ENCODE measurements around the gene MAD2L1.
"Not testable (repeated sequence)": the region's sequence is repeated elsewhere in the genome, so short reads cannot be mapped to it uniquely, and the experiment has no call there.

The MAD2L1 gene

GRCh38 chr4:120071192-120071795, 4.6 kb upstream of the MAD2L1 start:
- no peaks in the 10 kb centered on the region for H3K27me3 Mint-ChIP-seq
- no peak overlapping the region for H3K4me3 Mint-ChIP-seq
- H3K4me1 Mint-ChIP-seq = peaks cover 38% of the 10 kb centered on the region
- no peak overlapping the region for H3K27ac Mint-ChIP-seq
- H3K9me3 Mint-ChIP-seq = no peaks in the 10 kb centered on the region
- H3K36me3 Mint-ChIP-seq = no peaks in the 10 kb centered on the region

GRCh38 chr4:120070196-120070595, 3.5 kb upstream of the MAD2L1 start:
- H3K36me3 Mint-ChIP-seq = no peaks in the 10 kb centered on the region
- H3K4me3 Mint-ChIP-seq = no peak overlapping the region
- no peaks in the 10 kb centered on the region for H3K9me3 Mint-ChIP-seq
- peaks cover 46% of the 10 kb centered on the region for H3K4me1 Mint-ChIP-seq
- no peaks in the 10 kb centered on the region for H3K27me3 Mint-ChIP-seq
- H3K27ac Mint-ChIP-seq = no peak overlapping the region

GRCh38 chr4:120065974-120066516, 603 bp downstream of the MAD2L1 start:
- Mint-ChIP-seq H3K9me3 (no peaks in the 10 kb centered on the region), H3K36me3 (no peaks in the 10 kb centered on the region), H3K27me3 (no peaks in the 10 kb centered on the region), H3K4me1 (peaks cover 79% of the 10 kb centered on the region), H3K4me3 (peak overlapping the region; percentile 97), H3K27ac (peak overlapping the region; percentile 97)

- H3K9me3 Mint-ChIP-seq = no peaks in the 10 kb centered on the region
- H3K4me3 Mint-ChIP-seq = peak overlapping the region; percentile 97
- H3K4me1 Mint-ChIP-seq = peaks cover 77% of the 10 kb centered on the region
- peaks cover 4% of the 10 kb centered on the region for H3K36me3 Mint-ChIP-seq
- no peaks in the 10 kb centered on the region for H3K27me3 Mint-ChIP-seq
- H3K27ac Mint-ChIP-seq = peak overlapping the region; percentile 79
Observed at GRCh38 chr4:120064887-120065286, 1.8 kb downstream of the MAD2L1 start.

- not testable (repeated sequence) for H3K4me3 Mint-ChIP-seq, H3K27me3 Mint-ChIP-seq, H3K9me3 Mint-ChIP-seq, H3K36me3 Mint-ChIP-seq
- H3K27ac Mint-ChIP-seq = peak overlapping the region; percentile 30
- peaks cover 74% of the 10 kb centered on the region for H3K4me1 Mint-ChIP-seq
Observed at GRCh38 chr4:120063711-120064110, 2.9 kb downstream of the MAD2L1 start.

- Mint-ChIP-seq H3K9me3 (no peaks in the 10 kb centered on the region), H3K27ac (peak overlapping the region; percentile 57), H3K36me3 (peaks cover 7% of the 10 kb centered on the region), H3K4me1 (peaks cover 64% of the 10 kb centered on the region), H3K27me3 (no peaks in the 10 kb centered on the region), H3K4me3 (no peak overlapping the region)
Observed at GRCh38 chr4:120062663-120063195, 3.9 kb downstream of the MAD2L1 start.

- Mint-ChIP-seq H3K4me3 (no peak overlapping the region), H3K27ac (no peak overlapping the region), H3K9me3 (no peaks in the 10 kb centered on the region), H3K27me3 (no peaks in the 10 kb centered on the region), H3K36me3 (peaks cover 7% of the 10 kb centered on the region), H3K4me1 (peaks cover 36% of the 10 kb centered on the region)
Observed at GRCh38 chr4:120059036-120059435, 7.6 kb downstream of the MAD2L1 start.

GRCh38 chr4:120057416-120057815, 9.2 kb downstream of the MAD2L1 start:
- Mint-ChIP-seq H3K36me3 (peaks cover 7% of the 10 kb centered on the region), H3K4me3 (no peak overlapping the region), H3K27ac (no peak overlapping the region), H3K9me3 (no peaks in the 10 kb centered on the region), H3K4me1 (peaks cover 19% of the 10 kb centered on the region), H3K27me3 (no peaks in the 10 kb centered on the region)

GRCh38 chr4:120056246-120056645, 10.4 kb downstream of the MAD2L1 start:
- H3K4me1 Mint-ChIP-seq = peaks cover 12% of the 10 kb centered on the region
- H3K9me3 Mint-ChIP-seq = no peaks in the 10 kb centered on the region
- peaks cover 7% of the 10 kb centered on the region for H3K36me3 Mint-ChIP-seq
- H3K27ac Mint-ChIP-seq = no peak overlapping the region
- no peaks in the 10 kb centered on the region for H3K27me3 Mint-ChIP-seq
- no peak overlapping the region for H3K4me3 Mint-ChIP-seq

GRCh38 chr4:120055795-120056194, 10.9 kb downstream of the MAD2L1 start:
- peaks cover 7% of the 10 kb centered on the region for H3K36me3 Mint-ChIP-seq
- peaks cover 12% of the 10 kb centered on the region for H3K4me1 Mint-ChIP-seq

GRCh38 chr4:120055162-120055561, 11.5 kb downstream of the MAD2L1 start:
- Mint-ChIP-seq H3K36me3 (peaks cover 5% of the 10 kb centered on the region), H3K4me1 (peaks cover 10% of the 10 kb centered on the region), H3K4me3 (no peak overlapping the region), H3K9me3 (no peaks in the 10 kb centered on the region), H3K27me3 (no peaks in the 10 kb centered on the region), H3K27ac (no peak overlapping the region)

More at GRCh38 chr4:120055795-120056194, 10.9 kb downstream of the MAD2L1 start:
- Mint-ChIP-seq H3K9me3 (no peaks in the 10 kb centered on the region), H3K27me3 (no peaks in the 10 kb centered on the region), H3K4me3 (no peak overlapping the region), H3K27ac (no peak overlapping the region)

GRCh38 chr4:120053911-120054310, 12.7 kb downstream of the MAD2L1 start:
- no peaks in the 10 kb centered on the region for H3K36me3 Mint-ChIP-seq
- peaks cover 3% of the 10 kb centered on the region for H3K4me1 Mint-ChIP-seq
- no peaks in the 10 kb centered on the region for H3K27me3 Mint-ChIP-seq
- no peak overlapping the region for H3K4me3 Mint-ChIP-seq
- no peaks in the 10 kb centered on the region for H3K9me3 Mint-ChIP-seq
- no peak overlapping the region for H3K27ac Mint-ChIP-seq

- Mint-ChIP-seq H3K36me3 (no peaks in the 10 kb centered on the region), H3K27ac (no peak overlapping the region), H3K27me3 (no peaks in the 10 kb centered on the region), H3K4me3 (no peak overlapping the region), H3K9me3 (no peaks in the 10 kb centered on the region), H3K4me1 (peaks cover 3% of the 10 kb centered on the region)
Observed at GRCh38 chr4:120052856-120053255, 13.8 kb downstream of the MAD2L1 start.

- H3K27me3 Mint-ChIP-seq = no peaks in the 10 kb centered on the region
- no peak overlapping the region for H3K27ac Mint-ChIP-seq
- no peaks in the 10 kb centered on the region for H3K9me3 Mint-ChIP-seq
- peaks cover 3% of the 10 kb centered on the region for H3K4me1 Mint-ChIP-seq
- no peak overlapping the region for H3K4me3 Mint-ChIP-seq
- H3K36me3 Mint-ChIP-seq = no peaks in the 10 kb centered on the region
Observed at GRCh38 chr4:120051253-120051652, 15.4 kb downstream of the MAD2L1 start.

GRCh38 chr4:120049732-120050494, 16.7 kb downstream of the MAD2L1 start:
- Mint-ChIP-seq H3K4me3 (no peak overlapping the region), H3K27ac (no peak overlapping the region), H3K9me3 (no peaks in the 10 kb centered on the region)

GRCh38 chr4:120043828-120044227, 22.8 kb downstream of the MAD2L1 start:
- Mint-ChIP-seq H3K27ac (no peak overlapping the region), H3K4me1 (no peaks in the 10 kb centered on the region)

More at GRCh38 chr4:120049732-120050494, 16.7 kb downstream of the MAD2L1 start:
- Mint-ChIP-seq H3K36me3 (no peaks in the 10 kb centered on the region), H3K27me3 (no peaks in the 10 kb centered on the region), H3K4me1 (peaks cover 3% of the 10 kb centered on the region)

More at GRCh38 chr4:120043828-120044227, 22.8 kb downstream of the MAD2L1 start:
- Mint-ChIP-seq H3K27me3 (peaks cover 2% of the 10 kb centered on the region), H3K9me3 (peaks cover 7% of the 10 kb centered on the region), H3K4me3 (no peak overlapping the region), H3K36me3 (peaks cover 5% of the 10 kb centered on the region)

Measured in activated naive CD4-positive, alpha-beta T cell treated with anti-CD3 and anti-CD28 coated beads, Interleukin-2, amount 50 U/mL, for 24 hours (primary cell).